ENCODE data around the gene ZDHHC20. TPM values are rescaled to one million over a fixed set of nuclear protein-coding genes. Genes with fewer than 3 reads are reported as not detected.

The ZDHHC20 gene
- total RNA-seq, 1 experiment from 2014 or later = 69.7 TPM

DNA sequence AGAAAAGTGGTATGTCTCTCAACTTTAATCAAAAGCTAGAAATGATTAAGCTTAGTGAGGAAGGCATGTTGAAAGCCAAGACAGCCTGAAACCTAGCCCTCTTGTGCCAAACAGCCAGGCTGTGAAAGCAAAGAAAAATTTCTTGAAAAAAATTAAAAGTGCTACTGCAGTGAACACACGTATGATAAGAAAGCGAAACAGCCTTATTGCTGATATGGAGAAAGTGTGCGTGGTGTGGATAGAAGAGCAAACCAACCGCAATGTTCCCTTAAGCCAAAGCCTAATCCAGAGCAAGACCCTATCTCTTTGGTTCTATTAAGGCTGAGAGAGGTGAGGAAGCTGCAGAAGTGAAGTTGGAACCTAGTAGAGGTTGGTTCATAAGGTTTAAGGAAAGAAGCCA lies 96.4 kb downstream of the ZDHHC20 start:
- Mint-ChIP-seq H3K9me3 (peaks cover 25% of the 10 kb centered on the region), H3K4me1 (peaks cover 9% of the 10 kb centered on the region), H3K27ac (no peak overlapping the region), H3K27me3 (ENCODE audit: low read depth) (no peaks in the 10 kb centered on the region), H3K4me3 (no peak overlapping the region), H3K36me3 (no peaks in the 10 kb centered on the region)
- TF ChIP-seq ZNF317 (CRISPR knock-in tag; IDR thresholded peaks at IDR 0.05; ENCODE audit: borderline replicate concordance, low read depth) (no peak), TEAD1 (CRISPR knock-in tag; IDR thresholded peaks at IDR 0.05) (no peak)
- TF ChIP-seq, protein P1, sequence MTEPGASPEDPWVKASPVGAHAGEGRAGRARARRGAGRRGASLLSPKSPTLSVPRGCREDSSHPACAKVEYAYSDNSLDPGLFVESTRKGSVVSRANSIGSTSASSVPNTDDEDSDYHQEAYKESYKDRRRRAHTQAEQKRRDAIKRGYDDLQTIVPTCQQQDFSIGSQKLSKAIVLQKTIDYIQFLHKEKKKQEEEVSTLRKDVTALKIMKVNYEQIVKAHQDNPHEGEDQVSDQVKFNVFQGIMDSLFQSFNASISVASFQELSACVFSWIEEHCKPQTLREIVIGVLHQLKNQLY (CRISPR knock-in tag; IDR thresholded peaks at IDR 0.05) = no peak
- TF ChIP-seq, protein P2, sequence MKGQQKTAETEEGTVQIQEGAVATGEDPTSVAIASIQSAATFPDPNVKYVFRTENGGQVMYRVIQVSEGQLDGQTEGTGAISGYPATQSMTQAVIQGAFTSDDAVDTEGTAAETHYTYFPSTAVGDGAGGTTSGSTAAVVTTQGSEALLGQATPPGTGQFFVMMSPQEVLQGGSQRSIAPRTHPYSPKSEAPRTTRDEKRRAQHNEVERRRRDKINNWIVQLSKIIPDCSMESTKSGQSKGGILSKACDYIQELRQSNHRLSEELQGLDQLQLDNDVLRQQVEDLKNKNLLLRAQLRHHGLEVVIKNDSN (CRISPR knock-in tag; IDR thresholded peaks at IDR 0.05) = no peak
- ATAC-seq (no peak), DNase-seq (ENCODE audit: low spot score) (no peak)
- CTCF ChIA-PET = no interaction called here
- POLR2A ChIA-PET = no interaction called here

DNA sequence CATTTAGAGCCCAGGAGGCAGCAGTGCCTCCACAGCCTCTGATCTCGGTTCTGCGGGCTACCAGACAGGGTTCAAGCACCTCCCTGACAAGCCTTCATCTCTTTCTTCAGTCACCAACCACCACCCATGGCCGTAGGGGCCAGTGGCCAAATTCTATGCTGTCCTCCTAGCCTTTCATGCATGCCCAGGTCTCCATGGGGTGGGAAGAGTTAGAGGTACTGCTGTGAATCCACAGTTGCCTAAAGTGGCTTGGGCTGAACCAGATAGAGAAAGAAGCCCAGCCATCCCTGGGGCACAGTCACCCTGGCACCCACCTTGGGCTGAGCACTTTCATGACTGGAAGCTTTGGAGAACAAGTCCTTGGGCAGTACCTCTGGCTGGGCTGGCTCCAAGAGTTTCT lies 97.4 kb downstream of the ZDHHC20 start:
- CTCF ChIA-PET = no interaction called here
- Mint-ChIP-seq H3K4me3 (no peak overlapping the region), H3K36me3 (no peaks in the 10 kb centered on the region), H3K4me1 (peaks cover 14% of the 10 kb centered on the region), H3K27ac (no peak overlapping the region), H3K9me3 (peaks cover 25% of the 10 kb centered on the region), H3K27me3 (ENCODE audit: low read depth) (no peaks in the 10 kb centered on the region)
- DNase-seq (ENCODE audit: low spot score) (no peak), ATAC-seq (no peak)
- TF ChIP-seq SP1 (CRISPR knock-in tag; conservative IDR thresholded peaks at IDR 0.05) (no peak), OVOL2 (CRISPR knock-in tag; IDR thresholded peaks at IDR 0.05; ENCODE audit: borderline replicate concordance) (no peak), MXD4 (CRISPR knock-in tag; IDR thresholded peaks at IDR 0.05; ENCODE audit: borderline replicate concordance) (no peak), TP53 (CRISPR knock-in tag; IDR thresholded peaks at IDR 0.05) (no peak), PRRX2 (CRISPR knock-in tag; IDR thresholded peaks at IDR 0.05) (no peak), ZNF423 (CRISPR knock-in tag; IDR thresholded peaks at IDR 0.05) (no peak), ESRRA (CRISPR knock-in tag; IDR thresholded peaks at IDR 0.05; ENCODE audit: borderline replicate concordance) (no peak), EMX1 (CRISPR knock-in tag; IDR thresholded peaks at IDR 0.05) (no peak), HMGA2 (CRISPR knock-in tag; IDR thresholded peaks at IDR 0.05) (no peak), TEAD1 (CRISPR knock-in tag; IDR thresholded peaks at IDR 0.05) (no peak), ZNF263 (CRISPR knock-in tag; IDR thresholded peaks at IDR 0.05; ENCODE audit: low read depth) (no peak)
- TF ChIP-seq, protein P3, sequence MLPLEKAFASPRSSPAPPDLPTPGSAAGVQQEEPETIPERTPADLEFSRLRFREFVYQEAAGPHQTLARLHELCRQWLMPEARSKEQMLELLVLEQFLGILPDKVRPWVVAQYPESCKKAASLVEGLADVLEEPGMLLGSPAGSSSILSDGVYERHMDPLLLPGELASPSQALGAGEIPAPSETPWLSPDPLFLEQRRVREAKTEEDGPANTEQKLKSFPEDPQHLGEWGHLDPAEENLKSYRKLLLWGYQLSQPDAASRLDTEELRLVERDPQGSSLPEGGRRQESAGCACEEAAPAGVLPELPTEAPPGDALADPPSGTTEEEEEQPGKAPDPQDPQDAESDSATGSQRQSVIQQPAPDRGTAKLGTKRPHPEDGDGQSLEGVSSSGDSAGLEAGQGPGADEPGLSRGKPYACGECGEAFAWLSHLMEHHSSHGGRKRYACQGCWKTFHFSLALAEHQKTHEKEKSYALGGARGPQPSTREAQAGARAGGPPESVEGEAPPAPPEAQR (CRISPR knock-in tag; IDR thresholded peaks at IDR 0.05) = no peak
- TF ChIP-seq, protein P4, sequence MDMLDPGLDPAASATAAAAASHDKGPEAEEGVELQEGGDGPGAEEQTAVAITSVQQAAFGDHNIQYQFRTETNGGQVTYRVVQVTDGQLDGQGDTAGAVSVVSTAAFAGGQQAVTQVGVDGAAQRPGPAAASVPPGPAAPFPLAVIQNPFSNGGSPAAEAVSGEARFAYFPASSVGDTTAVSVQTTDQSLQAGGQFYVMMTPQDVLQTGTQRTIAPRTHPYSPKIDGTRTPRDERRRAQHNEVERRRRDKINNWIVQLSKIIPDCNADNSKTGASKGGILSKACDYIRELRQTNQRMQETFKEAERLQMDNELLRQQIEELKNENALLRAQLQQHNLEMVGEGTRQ (CRISPR knock-in tag; IDR thresholded peaks at IDR 0.05) = no peak
- TF ChIP-seq, protein P5, sequence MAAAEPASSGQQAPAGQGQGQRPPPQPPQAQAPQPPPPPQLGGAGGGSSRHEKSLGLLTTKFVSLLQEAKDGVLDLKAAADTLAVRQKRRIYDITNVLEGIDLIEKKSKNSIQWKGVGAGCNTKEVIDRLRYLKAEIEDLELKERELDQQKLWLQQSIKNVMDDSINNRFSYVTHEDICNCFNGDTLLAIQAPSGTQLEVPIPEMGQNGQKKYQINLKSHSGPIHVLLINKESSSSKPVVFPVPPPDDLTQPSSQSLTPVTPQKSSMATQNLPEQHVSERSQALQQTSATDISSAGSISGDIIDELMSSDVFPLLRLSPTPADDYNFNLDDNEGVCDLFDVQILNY (CRISPR knock-in tag; IDR thresholded peaks at IDR 0.05) = no peak
- TF ChIP-seq, protein P6, sequence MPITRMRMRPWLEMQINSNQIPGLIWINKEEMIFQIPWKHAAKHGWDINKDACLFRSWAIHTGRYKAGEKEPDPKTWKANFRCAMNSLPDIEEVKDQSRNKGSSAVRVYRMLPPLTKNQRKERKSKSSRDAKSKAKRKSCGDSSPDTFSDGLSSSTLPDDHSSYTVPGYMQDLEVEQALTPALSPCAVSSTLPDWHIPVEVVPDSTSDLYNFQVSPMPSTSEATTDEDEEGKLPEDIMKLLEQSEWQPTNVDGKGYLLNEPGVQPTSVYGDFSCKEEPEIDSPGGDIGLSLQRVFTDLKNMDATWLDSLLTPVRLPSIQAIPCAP (CRISPR knock-in tag; IDR thresholded peaks at IDR 0.05) = no peak
- TF ChIP-seq, protein P1 (CRISPR knock-in tag; IDR thresholded peaks at IDR 0.05) = no peak
- TF ChIP-seq, protein P7, sequence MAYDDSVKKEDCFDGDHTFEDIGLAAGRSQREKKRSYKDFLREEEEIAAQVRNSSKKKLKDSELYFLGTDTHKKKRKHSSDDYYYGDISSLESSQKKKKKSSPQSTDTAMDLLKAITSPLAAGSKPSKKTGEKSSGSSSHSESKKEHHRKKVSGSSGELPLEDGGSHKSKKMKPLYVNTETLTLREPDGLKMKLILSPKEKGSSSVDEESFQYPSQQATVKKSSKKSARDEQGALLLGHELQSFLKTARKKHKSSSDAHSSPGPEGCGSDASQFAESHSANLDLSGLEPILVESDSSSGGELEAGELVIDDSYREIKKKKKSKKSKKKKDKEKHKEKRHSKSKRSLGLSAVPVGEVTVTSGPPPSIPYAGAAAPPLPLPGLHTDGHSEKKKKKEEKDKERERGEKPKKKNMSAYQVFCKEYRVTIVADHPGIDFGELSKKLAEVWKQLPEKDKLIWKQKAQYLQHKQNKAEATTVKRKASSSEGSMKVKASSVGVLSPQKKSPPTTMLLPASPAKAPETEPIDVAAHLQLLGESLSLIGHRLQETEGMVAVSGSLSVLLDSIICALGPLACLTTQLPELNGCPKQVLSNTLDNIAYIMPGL (CRISPR knock-in tag; IDR thresholded peaks at IDR 0.05) = no peak
- TF ChIP-seq, protein P8, sequence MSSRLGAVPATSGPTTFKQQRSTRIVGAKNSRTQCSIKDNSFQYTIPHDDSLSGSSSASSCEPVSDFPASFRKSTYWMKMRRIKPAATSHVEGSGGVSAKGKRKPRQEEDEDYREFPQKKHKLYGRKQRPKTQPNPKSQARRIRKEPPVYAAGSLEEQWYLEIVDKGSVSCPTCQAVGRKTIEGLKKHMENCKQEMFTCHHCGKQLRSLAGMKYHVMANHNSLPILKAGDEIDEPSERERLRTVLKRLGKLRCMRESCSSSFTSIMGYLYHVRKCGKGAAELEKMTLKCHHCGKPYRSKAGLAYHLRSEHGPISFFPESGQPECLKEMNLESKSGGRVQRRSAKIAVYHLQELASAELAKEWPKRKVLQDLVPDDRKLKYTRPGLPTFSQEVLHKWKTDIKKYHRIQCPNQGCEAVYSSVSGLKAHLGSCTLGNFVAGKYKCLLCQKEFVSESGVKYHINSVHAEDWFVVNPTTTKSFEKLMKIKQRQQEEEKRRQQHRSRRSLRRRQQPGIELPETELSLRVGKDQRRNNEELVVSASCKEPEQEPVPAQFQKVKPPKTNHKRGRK (CRISPR knock-in tag; IDR thresholded peaks at IDR 0.05; ENCODE audit: borderline replicate concordance) = no peak
- TF ChIP-seq, protein P9, sequence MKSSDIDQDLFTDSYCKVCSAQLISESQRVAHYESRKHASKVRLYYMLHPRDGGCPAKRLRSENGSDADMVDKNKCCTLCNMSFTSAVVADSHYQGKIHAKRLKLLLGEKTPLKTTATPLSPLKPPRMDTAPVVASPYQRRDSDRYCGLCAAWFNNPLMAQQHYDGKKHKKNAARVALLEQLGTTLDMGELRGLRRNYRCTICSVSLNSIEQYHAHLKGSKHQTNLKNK (CRISPR knock-in tag; IDR thresholded peaks at IDR 0.05) = no peak
- POLR2A ChIA-PET = no interaction called here

Data from WTC11 (cell line).